Measurements from ENCODE around the gene RNF26.

Gene RNF26

DNA sequence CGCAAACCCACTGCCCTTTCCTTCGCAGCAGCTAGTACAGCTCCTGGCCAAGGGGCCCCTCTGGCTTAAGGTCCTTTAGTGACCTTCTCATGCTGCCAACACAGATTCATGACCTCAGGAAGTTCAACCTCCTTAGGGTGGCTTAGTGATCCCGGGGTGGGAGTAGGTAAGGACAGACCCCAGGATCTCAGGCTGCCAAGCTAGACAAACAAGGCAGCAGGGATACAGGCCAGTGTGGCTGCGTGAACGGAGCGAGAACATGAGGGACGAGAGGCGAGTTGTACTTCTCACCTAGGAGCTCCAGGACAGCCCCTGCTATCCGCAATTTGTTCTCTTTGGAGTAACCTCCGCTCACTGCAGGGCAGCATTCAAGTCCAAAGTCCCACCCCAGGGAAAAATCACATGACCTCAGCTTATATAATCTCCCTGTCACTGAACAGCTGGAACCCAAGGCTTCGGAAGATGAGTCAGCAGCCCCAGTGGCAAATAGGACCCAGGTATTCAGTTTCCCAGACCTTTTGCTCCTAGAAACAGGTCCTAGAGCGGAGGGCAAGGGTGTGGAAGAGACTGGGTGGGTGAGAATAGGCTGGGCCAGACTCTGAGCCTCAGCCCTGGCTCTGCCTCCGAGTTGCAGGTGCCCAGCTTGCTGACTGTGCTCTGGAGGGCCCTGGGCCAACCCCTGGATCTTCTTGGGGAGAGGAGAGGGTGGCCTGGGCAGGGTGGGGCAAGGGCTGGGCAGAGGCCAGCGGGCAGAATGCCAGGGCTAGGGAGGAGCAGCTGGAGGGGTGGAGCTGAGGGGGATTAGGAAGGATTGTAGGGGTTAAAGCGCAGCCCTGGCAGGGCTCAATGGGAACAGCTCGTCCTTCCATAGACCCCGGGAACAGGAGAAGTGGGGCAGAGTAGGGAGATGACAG, 34.1 kb downstream of the RNF26 start:
- H3K4me3 ChIP-seq (ENCODE audit: low read depth, low read length), result no peak overlapping the region
- TF ChIP-seq, protein P1, sequence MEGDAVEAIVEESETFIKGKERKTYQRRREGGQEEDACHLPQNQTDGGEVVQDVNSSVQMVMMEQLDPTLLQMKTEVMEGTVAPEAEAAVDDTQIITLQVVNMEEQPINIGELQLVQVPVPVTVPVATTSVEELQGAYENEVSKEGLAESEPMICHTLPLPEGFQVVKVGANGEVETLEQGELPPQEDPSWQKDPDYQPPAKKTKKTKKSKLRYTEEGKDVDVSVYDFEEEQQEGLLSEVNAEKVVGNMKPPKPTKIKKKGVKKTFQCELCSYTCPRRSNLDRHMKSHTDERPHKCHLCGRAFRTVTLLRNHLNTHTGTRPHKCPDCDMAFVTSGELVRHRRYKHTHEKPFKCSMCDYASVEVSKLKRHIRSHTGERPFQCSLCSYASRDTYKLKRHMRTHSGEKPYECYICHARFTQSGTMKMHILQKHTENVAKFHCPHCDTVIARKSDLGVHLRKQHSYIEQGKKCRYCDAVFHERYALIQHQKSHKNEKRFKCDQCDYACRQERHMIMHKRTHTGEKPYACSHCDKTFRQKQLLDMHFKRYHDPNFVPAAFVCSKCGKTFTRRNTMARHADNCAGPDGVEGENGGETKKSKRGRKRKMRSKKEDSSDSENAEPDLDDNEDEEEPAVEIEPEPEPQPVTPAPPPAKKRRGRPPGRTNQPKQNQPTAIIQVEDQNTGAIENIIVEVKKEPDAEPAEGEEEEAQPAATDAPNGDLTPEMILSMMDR (IDR thresholded peaks at IDR 0.05; ENCODE audit: low read depth, low read length), result no peak
- in situ Hi-C loops (cut with HindIII; ENCODE audit: low sequenced_read_pairs), result no loop called here
- no peak for DNase-seq (ENCODE audit: low read depth, low spot score)

DNA sequence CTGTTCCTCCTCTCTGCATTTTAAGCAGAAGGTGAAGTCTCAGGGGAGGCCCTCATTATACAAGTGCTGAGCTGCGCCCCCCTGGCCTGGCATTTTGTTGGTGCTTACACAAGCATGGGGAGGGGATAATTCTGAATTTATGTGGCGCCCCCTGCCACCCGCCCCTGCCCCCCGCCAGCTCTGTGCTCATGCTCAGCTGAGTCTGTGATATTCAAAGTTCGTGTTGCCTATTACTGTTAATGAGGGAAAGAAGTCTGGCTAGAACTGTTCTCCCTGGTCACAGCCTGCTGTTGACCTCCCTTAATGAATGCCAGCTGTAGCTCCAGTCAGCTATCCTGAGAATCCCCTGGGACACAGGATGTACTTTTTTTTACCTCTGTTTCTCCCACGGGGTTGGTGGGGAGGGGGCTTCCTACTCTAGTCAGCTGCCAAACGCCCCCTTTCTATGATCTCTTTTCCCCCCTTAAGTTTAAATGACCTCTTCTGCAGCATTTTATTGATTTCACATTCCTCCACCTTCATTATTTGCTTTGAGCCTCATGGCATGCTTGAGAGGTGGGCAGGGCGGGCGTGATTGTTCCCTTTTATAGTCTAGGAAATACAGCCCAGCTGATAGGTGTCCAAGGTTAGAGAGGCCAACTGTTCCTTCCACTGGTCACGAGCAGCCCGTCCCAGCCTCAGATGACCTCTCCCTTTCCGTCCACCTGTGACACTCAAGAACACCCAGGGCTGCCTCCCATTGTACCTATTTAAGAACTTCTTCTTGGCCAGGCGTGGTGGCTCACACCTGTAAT, 35.0 kb downstream of the RNF26 start:
- TF ChIP-seq, protein P1 (IDR thresholded peaks at IDR 0.05; ENCODE audit: low read depth, low read length), result no peak
- H3K4me3 ChIP-seq (ENCODE audit: low read depth, low read length), result no peak overlapping the region
- in situ Hi-C loops (cut with HindIII; ENCODE audit: low sequenced_read_pairs), result no loop called here
- no peak for DNase-seq (ENCODE audit: low read depth, low spot score)

DNA sequence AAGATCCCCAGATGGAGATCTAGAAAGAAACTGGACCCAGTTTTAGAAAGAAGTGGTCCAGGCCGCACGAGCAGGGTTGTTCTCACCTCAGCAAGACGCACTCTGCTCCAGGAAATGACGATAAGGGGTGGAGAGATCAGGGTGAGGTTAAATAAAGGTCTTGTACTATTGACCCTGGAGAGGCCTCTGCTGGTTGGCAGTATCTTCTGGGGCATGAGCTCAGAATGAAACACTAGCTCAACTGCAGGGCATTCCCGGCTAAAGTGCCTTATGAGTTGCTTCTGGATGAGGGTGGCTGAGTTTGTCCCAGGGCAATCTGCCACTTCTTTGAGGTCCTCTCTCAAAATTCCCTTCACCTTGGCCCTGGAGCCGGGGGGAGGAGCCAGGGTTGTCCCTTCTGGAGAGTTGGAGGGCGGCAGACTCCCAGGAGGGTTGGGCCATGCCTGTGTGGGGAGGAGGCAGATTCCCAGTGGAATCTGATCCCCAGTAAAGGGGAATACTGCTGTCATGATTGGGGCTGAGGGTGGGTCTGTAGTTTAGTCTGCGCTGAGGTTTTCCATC, 36.2 kb downstream of the RNF26 start:
- TF ChIP-seq, protein P1 (IDR thresholded peaks at IDR 0.05; ENCODE audit: low read depth, low read length), result no peak
- DNase-seq (ENCODE audit: low read depth, low spot score), result no peak
- in situ Hi-C loops (cut with HindIII; ENCODE audit: low sequenced_read_pairs), result no loop called here
- no peak overlapping the region for H3K4me3 ChIP-seq (ENCODE audit: low read depth, low read length)

DNA sequence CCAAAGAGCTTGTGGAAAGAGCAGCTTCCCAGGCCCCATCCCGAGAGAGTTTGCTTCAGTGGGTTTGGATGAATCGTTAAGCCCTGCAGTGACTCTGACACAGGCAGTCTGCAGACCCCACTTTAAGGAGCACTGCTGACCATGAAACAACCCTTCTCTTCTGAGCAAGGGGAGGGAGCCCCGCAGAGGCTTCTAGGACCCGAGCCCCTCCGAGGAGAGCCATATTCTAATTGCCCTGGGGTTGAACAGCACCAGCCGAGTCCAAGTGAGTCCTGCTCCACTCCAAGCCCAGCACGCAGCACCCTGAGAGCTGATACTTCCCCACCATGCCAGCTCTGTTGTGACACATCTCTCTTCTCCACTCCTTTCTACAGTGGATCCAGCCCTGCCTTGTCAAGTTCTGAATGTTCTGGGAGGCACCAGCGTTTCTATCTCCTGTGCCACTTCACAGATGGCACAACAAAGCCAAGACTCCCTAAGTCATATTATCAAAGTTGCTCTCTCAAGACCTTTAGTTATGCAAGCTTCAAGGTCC, 36.8 kb downstream of the RNF26 start:
- H3K4me3 ChIP-seq (ENCODE audit: low read depth, low read length), result no peak overlapping the region
- TF ChIP-seq, protein P1 (IDR thresholded peaks at IDR 0.05; ENCODE audit: low read depth, low read length), result no peak
- no peak for DNase-seq (ENCODE audit: low read depth, low spot score)
- in situ Hi-C loops (cut with HindIII; ENCODE audit: low sequenced_read_pairs), result no loop called here

DNA sequence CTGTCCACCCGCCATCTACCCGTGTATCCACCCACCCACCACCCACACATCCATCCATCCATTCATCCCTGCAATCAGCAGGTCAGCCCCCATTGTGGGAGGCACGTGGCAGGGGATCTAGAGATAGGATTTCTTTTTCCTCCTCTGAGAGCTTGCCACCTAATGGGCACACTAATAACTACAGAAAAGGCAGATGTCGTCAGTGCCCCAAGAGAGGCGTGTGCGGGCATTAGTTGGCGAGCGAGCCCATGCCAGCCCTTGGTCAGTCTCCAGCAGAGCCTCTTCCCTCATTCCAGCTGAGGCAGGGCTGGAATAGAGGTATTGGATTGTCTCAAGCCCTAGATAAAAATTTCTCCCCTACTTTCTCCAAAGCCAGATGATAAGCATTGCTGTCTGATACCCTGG, 37.5 kb downstream of the RNF26 start:
- TF ChIP-seq, protein P1 (IDR thresholded peaks at IDR 0.05; ENCODE audit: low read depth, low read length), result no peak
- DNase-seq (ENCODE audit: low read depth, low spot score), result no peak
- H3K4me3 ChIP-seq (ENCODE audit: low read depth, low read length), result no peak overlapping the region
- in situ Hi-C loops (cut with HindIII; ENCODE audit: low sequenced_read_pairs), result no loop called here
